GM12864 (cell line): Measurements from ENCODE around the gene MGMT.

Experiments
- DNase-seq: peaks from one replicate; pipeline ENCODE4 v3.0.0-alpha.2; 2011; ENCODE audit warnings: low read depth
- H3K4me3 ChIP-seq: 2 replicates; pipeline ENCODE4 v1.5.1; 2011; ENCODE audit warnings: mild to moderate bottlenecking, low read depth, low read length, control low read depth
- CTCF ChIP-seq: IDR thresholded peaks from 2 replicates; pipeline ENCODE4 v1.5.1; 2011; ENCODE audit warnings: low read depth, mild to moderate bottlenecking, moderate library complexity, low read length, control low read depth, inconsistent platforms; ENCODE audit errors: missing control alignments

The MGMT gene

GRCh38 chr10:129741978-129742741 lies 275.1 kb downstream of the MGMT start:
- no peak for TF ChIP-seq CTCF

GRCh38 chr10:129742742-129743550 lies 275.9 kb downstream of the MGMT start:
- DNase-seq, result no peak
- H3K4me3 ChIP-seq, result no peak overlapping the region
- no peak for TF ChIP-seq CTCF

More at GRCh38 chr10:129741978-129742741, 275.1 kb downstream of the MGMT start:
- H3K4me3 ChIP-seq, result no peak overlapping the region
- DNase-seq, result no peak

GRCh38 chr10:129743738-129744133 lies 276.7 kb downstream of the MGMT start:
- DNase-seq, result no peak
- no peak for TF ChIP-seq CTCF
- H3K4me3 ChIP-seq, result no peak overlapping the region

GRCh38 chr10:129744134-129745111 lies 277.4 kb downstream of the MGMT start:
- no peak for DNase-seq
- no peak overlapping the region for H3K4me3 ChIP-seq
- no peak for TF ChIP-seq CTCF

GRCh38 chr10:129745186-129745750 lies 278.2 kb downstream of the MGMT start:
- no peak overlapping the region for H3K4me3 ChIP-seq
- DNase-seq, result no peak
- TF ChIP-seq CTCF, result no peak
